ENCODE data around the gene DBN1. TPM values are rescaled to one million over a fixed set of nuclear protein-coding genes. Genes with fewer than 3 reads are reported as not detected.

Gene DBN1
- total and polyA plus RNA-seq, 9 of the 15 experiments (the other 6 are each of a cell fraction or from before 2014, with no cell fraction given) = 0.25 to 87.2 (median 27.9) TPM

Other genes starting within 250 kb of the DBN1 start
Only the 7 nearest of the 16 such genes appear.
- not detected in 2 replicates for gene PFN3, start 73.0 kb downstream of the DBN1 start, total RNA-seq (2014; rRNA removed)
- not detected in 2 replicates for gene PFN3, start 73.0 kb downstream of the DBN1 start, total RNA-seq (2014; rRNA removed; fragmentation: Illumina TruSeq; extraction: Trizol)
- gene PFN3, start 73.0 kb downstream of the DBN1 start, total RNA-seq (2015; rRNA removed; fragmentation: Illumina TruSeq; extraction: Trizol) = not detected in 2 replicates
- not detected in 2 replicates for gene PFN3, start 73.0 kb downstream of the DBN1 start, total RNA-seq (2021)
- gene PFN3, start 73.0 kb downstream of the DBN1 start, polyA plus RNA-seq (2011; rRNA removed) = not detected in 2 replicates
- gene PFN3, start 73.0 kb downstream of the DBN1 start, polyA plus RNA-seq (2014; fragmentation: Illumina TruSeq; extraction: Trizol) = not detected in 2 replicates
- gene PFN3, start 73.0 kb downstream of the DBN1 start, polyA plus RNA-seq (2014; fragmentation: Nextera tagmentation; extraction: Ambion mirVana) = not detected
- not detected in 2 replicates for gene PFN3, start 73.0 kb downstream of the DBN1 start, polyA plus RNA-seq (2014; rRNA removed)
- gene F12, start 64.1 kb downstream of the DBN1 start, total RNA-seq (2014; rRNA removed) = 13.8 and 23.9 TPM in 2 replicates
- 0.80 and 1.1 TPM in 2 replicates for gene F12, start 64.1 kb downstream of the DBN1 start, total RNA-seq (2014; rRNA removed; fragmentation: Illumina TruSeq; extraction: Trizol)
- 3.6 and 4.7 TPM in 2 replicates for gene F12, start 64.1 kb downstream of the DBN1 start, total RNA-seq (2015; rRNA removed; fragmentation: Illumina TruSeq; extraction: Trizol)
- gene F12, start 64.1 kb downstream of the DBN1 start, total RNA-seq (2021) = 18.3 and 22.6 TPM in 2 replicates
- 6.1 and 9.7 TPM in 2 replicates for gene F12, start 64.1 kb downstream of the DBN1 start, polyA plus RNA-seq (2011; rRNA removed)
- 0.59 and 2.7 TPM in 2 replicates for gene F12, start 64.1 kb downstream of the DBN1 start, polyA plus RNA-seq (2014; fragmentation: Illumina TruSeq; extraction: Trizol)
- 1 to 10 TPM in 1 of 2 experiments, under 1 TPM in 1; 0.91 to 1.3 TPM for gene F12, start 64.1 kb downstream of the DBN1 start, polyA plus RNA-seq (2014; fragmentation: Nextera tagmentation; extraction: Ambion mirVana)
- 14.3 and 14.9 TPM in 2 replicates for gene F12, start 64.1 kb downstream of the DBN1 start, polyA plus RNA-seq (2014; rRNA removed)
- 89.8 and 100 TPM in 2 replicates for gene GRK6, start 47.0 kb downstream of the DBN1 start, total RNA-seq (2014; rRNA removed)
- 31.2 and 35.7 TPM in 2 replicates for gene GRK6, start 47.0 kb downstream of the DBN1 start, total RNA-seq (2014; rRNA removed; fragmentation: Illumina TruSeq; extraction: Trizol)
- gene GRK6, start 47.0 kb downstream of the DBN1 start, total RNA-seq (2015; rRNA removed; fragmentation: Illumina TruSeq; extraction: Trizol) = 54.0 and 54.1 TPM in 2 replicates
- 114 and 122 TPM in 2 replicates for gene GRK6, start 47.0 kb downstream of the DBN1 start, total RNA-seq (2021)
- gene GRK6, start 47.0 kb downstream of the DBN1 start, polyA plus RNA-seq (2011; rRNA removed) = 44.1 and 44.5 TPM in 2 replicates
- 39.2 and 69.3 TPM in 2 replicates for gene GRK6, start 47.0 kb downstream of the DBN1 start, polyA plus RNA-seq (2014; fragmentation: Illumina TruSeq; extraction: Trizol)
- 1 to 10 TPM in 1 of 2 experiments, under 1 TPM in 1; 0.63 to 1.8 TPM for gene GRK6, start 47.0 kb downstream of the DBN1 start, polyA plus RNA-seq (2014; fragmentation: Nextera tagmentation; extraction: Ambion mirVana)
- 69.0 and 80.4 TPM in 2 replicates for gene GRK6, start 47.0 kb downstream of the DBN1 start, polyA plus RNA-seq (2014; rRNA removed)
- 11.3 and 14.9 TPM in 2 replicates for gene PRR7, start 26.8 kb downstream of the DBN1 start, total RNA-seq (2014; rRNA removed)
- gene PRR7, start 26.8 kb downstream of the DBN1 start, total RNA-seq (2014; rRNA removed; fragmentation: Illumina TruSeq; extraction: Trizol) = not detected in 2 replicates
- gene PRR7, start 26.8 kb downstream of the DBN1 start, total RNA-seq (2015; rRNA removed; fragmentation: Illumina TruSeq; extraction: Trizol) = 0.80 and 1.2 TPM in 2 replicates
- gene PRR7, start 26.8 kb downstream of the DBN1 start, total RNA-seq (2021) = 9.7 and 10.4 TPM in 2 replicates
- gene PRR7, start 26.8 kb downstream of the DBN1 start, polyA plus RNA-seq (2011; rRNA removed) = 0.92 and 1.0 TPM in 2 replicates
- gene PRR7, start 26.8 kb downstream of the DBN1 start, polyA plus RNA-seq (2014; fragmentation: Illumina TruSeq; extraction: Trizol) = 0.24 TPM in 1 of 2 replicates, not detected in the other
- not detected for gene PRR7, start 26.8 kb downstream of the DBN1 start, polyA plus RNA-seq (2014; fragmentation: Nextera tagmentation; extraction: Ambion mirVana)
- 10.9 and 11.2 TPM in 2 replicates for gene PRR7, start 26.8 kb downstream of the DBN1 start, polyA plus RNA-seq (2014; rRNA removed)
- 85.6 and 89.0 TPM in 2 replicates for gene PDLIM7, start 24.0 kb upstream of the DBN1 start, total RNA-seq (2014; rRNA removed)
- 6.4 and 10.4 TPM in 2 replicates for gene PDLIM7, start 24.0 kb upstream of the DBN1 start, total RNA-seq (2014; rRNA removed; fragmentation: Illumina TruSeq; extraction: Trizol)
- 32.6 and 38.1 TPM in 2 replicates for gene PDLIM7, start 24.0 kb upstream of the DBN1 start, total RNA-seq (2015; rRNA removed; fragmentation: Illumina TruSeq; extraction: Trizol)
- 112 and 124 TPM in 2 replicates for gene PDLIM7, start 24.0 kb upstream of the DBN1 start, total RNA-seq (2021)
- 34.7 and 66.8 TPM in 2 replicates for gene PDLIM7, start 24.0 kb upstream of the DBN1 start, polyA plus RNA-seq (2011; rRNA removed)
- gene PDLIM7, start 24.0 kb upstream of the DBN1 start, polyA plus RNA-seq (2014; fragmentation: Illumina TruSeq; extraction: Trizol) = 25.5 and 49.4 TPM in 2 replicates
- 1 to 10 TPM; 2.1 to 4.1 TPM for gene PDLIM7, start 24.0 kb upstream of the DBN1 start, polyA plus RNA-seq (2014; fragmentation: Nextera tagmentation; extraction: Ambion mirVana)
- gene PDLIM7, start 24.0 kb upstream of the DBN1 start, polyA plus RNA-seq (2014; rRNA removed) = 115 and 119 TPM in 2 replicates
- gene DOK3, start 36.2 kb upstream of the DBN1 start, total RNA-seq (2014; rRNA removed) = 9.2 and 11.0 TPM in 2 replicates
- gene DOK3, start 36.2 kb upstream of the DBN1 start, total RNA-seq (2014; rRNA removed; fragmentation: Illumina TruSeq; extraction: Trizol) = 2.0 TPM in 2 replicates
- gene DOK3, start 36.2 kb upstream of the DBN1 start, total RNA-seq (2015; rRNA removed; fragmentation: Illumina TruSeq; extraction: Trizol) = 5.9 and 7.2 TPM in 2 replicates
- gene DOK3, start 36.2 kb upstream of the DBN1 start, total RNA-seq (2021) = 15.7 and 21.1 TPM in 2 replicates
- 8.0 and 16.1 TPM in 2 replicates for gene DOK3, start 36.2 kb upstream of the DBN1 start, polyA plus RNA-seq (2011; rRNA removed)
- gene DOK3, start 36.2 kb upstream of the DBN1 start, polyA plus RNA-seq (2014; fragmentation: Illumina TruSeq; extraction: Trizol) = 10.1 and 12.5 TPM in 2 replicates
- gene DOK3, start 36.2 kb upstream of the DBN1 start, polyA plus RNA-seq (2014; fragmentation: Nextera tagmentation; extraction: Ambion mirVana) = 1 to 10 TPM; 1.3 to 1.7 TPM
- 16.9 and 23.0 TPM in 2 replicates for gene DOK3, start 36.2 kb upstream of the DBN1 start, polyA plus RNA-seq (2014; rRNA removed)
- gene DDX41, start 43.3 kb upstream of the DBN1 start, total RNA-seq (2014; rRNA removed) = 284 and 396 TPM in 2 replicates
- gene DDX41, start 43.3 kb upstream of the DBN1 start, total RNA-seq (2014; rRNA removed; fragmentation: Illumina TruSeq; extraction: Trizol) = 41.4 and 53.7 TPM in 2 replicates
- 97.1 and 116 TPM in 2 replicates for gene DDX41, start 43.3 kb upstream of the DBN1 start, total RNA-seq (2015; rRNA removed; fragmentation: Illumina TruSeq; extraction: Trizol)
- gene DDX41, start 43.3 kb upstream of the DBN1 start, total RNA-seq (2021) = 164 and 167 TPM in 2 replicates
- 138 and 148 TPM in 2 replicates for gene DDX41, start 43.3 kb upstream of the DBN1 start, polyA plus RNA-seq (2011; rRNA removed)
- 94.9 and 113 TPM in 2 replicates for gene DDX41, start 43.3 kb upstream of the DBN1 start, polyA plus RNA-seq (2014; fragmentation: Illumina TruSeq; extraction: Trizol)
- 10 to 100 TPM; 38.2 to 60.1 TPM for gene DDX41, start 43.3 kb upstream of the DBN1 start, polyA plus RNA-seq (2014; fragmentation: Nextera tagmentation; extraction: Ambion mirVana)
- gene DDX41, start 43.3 kb upstream of the DBN1 start, polyA plus RNA-seq (2014; rRNA removed) = 234 and 236 TPM in 2 replicates

Measured in K562 (cell line).